Stimulated activated naive CD4-positive, alpha-beta T cell (primary cell): Measurements from ENCODE around the gene HSPD1.

Source experiments
- DNase-seq, 6 experiments: peaks; one replicate each; lab custom pipeline; 2025; lab: John Stamatoyannopoulos, UW

The HSPD1 gene

GRCh38 chr2:197499594-197500502 lies at the start of gene HSPD1, which contains the start of gene HSPE1:
Gene HSPD1, minus strand, starts transcription at chr2:197499840. Its CDS starts 992 bp downstream, at chr2:197498848.
Gene HSPE1, plus strand, starts transcription at chr2:197500379. Its CDS starts 58 bp downstream, at chr2:197500437.
- peak; percentile 92 to 100 (median 98) for DNase-seq

DNA sequence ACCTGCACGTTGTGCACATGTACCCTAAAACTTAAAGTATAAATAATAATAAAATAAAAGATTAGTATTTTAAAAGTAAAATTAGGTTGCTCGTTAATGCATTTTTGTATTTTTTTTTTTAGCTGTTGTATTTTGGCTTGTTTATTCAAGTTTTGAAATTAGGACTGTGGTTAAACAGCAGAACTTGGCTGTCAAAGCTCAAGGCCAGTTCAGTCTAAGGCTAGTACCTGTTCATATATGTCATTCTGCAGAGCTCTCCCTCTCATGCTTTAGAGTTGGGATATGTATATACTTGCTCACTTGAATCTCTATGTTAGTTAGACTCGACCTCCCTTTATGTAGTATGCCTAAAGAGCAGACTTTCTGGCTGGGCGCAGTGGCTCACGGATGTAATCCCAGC lies 48.9 kb upstream of the HSPD1 start:
- DNase-seq, result no peak

- no peak for DNase-seq
Measured at GRCh38 chr2:197547163-197547900, 47.7 kb upstream of the HSPD1 start.

DNA sequence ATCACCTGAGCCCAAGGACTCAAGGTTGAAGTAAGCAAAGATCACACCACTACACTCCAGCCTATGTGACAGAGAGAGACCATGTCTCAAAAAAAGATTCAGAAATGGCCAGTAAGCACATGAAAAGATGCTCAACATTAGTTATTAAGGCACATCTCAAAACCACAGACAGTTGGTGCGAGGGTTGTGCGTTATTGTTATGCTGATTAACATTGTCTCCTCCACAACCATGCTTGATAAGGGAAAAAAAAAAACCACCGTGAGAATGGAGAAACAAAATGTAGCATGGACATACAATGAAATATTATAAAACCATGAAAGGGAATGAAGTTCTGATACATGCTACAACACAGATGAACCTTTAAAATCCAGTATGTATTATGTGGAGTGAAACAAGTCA lies 43.6 kb upstream of the HSPD1 start:
- DNase-seq, result no peak

DNA sequence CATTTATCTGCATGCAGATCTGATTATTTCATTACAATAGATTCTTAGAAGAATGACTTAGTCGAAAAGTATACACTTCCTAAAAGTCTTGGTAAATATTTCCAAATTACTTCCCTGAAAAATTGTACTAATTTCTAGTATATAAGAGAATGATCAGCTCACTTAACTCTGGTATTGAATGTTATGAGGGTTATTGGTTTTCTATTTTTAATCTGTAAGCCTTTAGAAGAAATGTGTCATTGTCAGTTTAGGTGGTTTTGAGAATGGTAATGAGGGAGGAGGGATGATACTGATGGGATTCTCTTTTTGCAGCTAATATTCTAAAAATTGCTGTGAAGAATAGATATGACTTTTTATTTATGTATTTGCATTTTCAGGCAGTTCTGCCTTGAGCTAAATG lies 40.1 kb upstream of the HSPD1 start:
- DNase-seq, result no peak

DNA sequence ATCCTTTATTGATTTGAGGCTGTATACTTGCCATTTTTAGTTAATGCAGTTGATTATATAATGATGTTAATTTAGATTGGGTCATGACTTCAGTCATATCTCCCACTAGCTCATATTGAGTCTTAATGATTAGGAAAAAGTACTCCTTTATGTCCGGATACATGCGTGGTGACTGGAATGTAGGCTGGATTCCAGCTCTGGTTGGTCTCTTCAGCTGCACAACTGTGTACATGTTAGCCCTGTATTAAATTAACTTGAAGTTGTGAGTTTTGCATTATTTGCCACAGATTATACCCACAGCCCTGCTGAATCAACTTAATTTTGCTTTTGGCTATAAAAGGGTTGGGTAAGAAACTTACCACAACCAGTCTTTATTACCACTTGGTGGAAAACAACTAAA lies 38.8 kb upstream of the HSPD1 start:
- no peak for DNase-seq

- no peak for DNase-seq
Measured at GRCh38 chr2:197517150-197517549, 17.5 kb upstream of the HSPD1 start.

- DNase-seq, result peak in 2 of 6 experiments; percentile 22 to 42
Measured at GRCh38 chr2:197516393-197516761, 16.7 kb upstream of the HSPD1 start.

DNA sequence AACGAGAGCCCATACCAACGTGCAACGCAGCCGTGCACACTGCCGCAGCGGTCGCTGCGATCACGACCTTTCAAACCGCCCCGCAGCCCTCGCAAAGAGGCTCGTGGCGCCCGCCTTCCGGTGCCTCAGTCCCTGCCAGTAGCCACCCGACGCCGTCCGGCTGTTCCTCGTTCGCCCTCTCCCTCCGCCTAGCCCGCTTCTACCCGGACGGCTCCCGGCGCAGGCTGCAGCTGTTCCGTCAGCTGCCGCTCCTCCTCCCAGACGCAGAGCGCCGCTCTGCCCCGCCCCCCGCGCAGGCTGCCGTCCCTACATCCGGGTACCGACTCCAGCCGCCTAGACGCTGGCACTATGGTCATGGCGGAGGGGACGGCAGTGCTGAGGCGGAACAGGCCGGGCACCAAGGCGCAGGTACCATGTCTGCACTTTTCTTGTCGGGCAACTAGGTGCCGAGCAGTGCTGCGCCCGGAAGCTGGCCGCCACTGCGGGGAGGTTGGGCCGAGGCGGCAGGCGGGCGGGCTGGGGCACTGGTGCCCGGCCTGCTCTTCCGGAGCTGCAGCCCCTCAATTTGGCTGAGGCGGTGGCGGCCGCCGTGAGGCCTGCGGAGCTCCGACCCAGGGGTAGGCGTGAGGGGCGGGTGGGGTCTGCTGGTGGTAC lies 16.2 kb upstream of the HSPD1 start, which contains the start of gene MOB4:
Gene MOB4, plus strand, starts transcription at position 328 of the 654 bp plus-strand sequence. Its CDS starts 21 bp downstream, at position 349.
- DNase-seq, result peak; percentile 84 to 89 (median 88)

DNA sequence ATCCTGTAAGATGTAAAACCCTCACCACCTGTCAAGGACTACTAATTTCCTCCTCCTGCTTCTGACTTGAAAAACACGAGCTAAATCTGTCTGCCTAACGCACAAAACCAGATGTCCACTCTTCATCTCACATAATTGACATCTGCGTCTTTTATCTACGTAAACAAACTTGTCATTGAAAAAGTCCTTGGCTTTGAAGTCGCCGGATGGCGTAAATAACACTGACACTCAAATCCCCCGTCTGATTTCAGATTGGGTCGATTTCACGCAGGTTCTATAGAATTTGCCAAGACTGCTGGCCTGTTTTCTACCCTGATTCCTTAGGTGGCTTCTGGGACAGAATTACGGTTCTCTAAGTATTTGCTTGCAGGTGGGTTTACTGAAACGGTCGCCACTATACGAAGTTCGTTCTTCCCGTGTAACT lies 15.7 kb upstream of the HSPD1 start:
- peak in 2 of 6 experiments; percentile 51 to 56 for DNase-seq

- peak in 3 of 6 experiments; percentile 3 to 40 (median 19) for DNase-seq
Measured at GRCh38 chr2:197514754-197515153, 15.1 kb upstream of the HSPD1 start.

DNA sequence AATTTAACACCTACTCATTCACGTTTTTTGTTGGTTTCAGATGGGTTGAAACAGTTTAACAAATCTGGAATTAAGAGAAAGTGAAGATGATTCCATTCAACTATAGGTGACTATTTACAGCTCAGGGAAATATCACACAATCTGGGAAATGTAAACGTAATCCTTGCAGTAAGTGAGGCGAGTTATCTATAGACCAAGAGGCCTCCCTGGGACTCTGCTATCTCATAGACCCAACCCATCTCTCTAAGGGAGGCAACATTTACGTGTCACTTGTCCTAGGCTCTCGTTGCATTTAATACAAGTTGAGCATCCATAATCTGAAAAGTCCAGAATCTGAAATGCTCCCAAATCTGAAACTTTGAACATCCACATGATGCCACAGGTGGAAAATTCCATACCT lies 14.3 kb upstream of the HSPD1 start:
- no peak for DNase-seq

DNA sequence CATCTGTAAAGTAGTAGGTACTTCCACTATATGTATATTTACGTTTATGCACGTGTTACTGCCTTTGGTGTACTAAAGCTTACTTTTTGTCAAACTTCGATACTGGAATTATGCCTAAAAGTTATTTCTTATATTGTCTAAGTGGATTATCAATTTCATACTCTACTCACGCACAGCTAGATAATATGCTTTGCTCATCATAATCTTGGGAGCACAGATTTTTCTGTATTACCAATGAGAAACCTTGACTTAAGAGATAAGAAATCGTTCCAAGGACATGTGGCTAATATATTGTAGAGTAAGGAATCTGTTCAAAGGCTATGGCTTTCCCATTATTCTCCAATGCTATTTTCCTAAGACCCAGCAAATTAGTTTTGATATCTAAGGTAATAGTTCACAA lies 7.0 kb upstream of the HSPD1 start:
- DNase-seq, result no peak

- DNase-seq, result no peak
Measured at GRCh38 chr2:197504512-197504911, 4.9 kb upstream of the HSPD1 start.

DNA sequence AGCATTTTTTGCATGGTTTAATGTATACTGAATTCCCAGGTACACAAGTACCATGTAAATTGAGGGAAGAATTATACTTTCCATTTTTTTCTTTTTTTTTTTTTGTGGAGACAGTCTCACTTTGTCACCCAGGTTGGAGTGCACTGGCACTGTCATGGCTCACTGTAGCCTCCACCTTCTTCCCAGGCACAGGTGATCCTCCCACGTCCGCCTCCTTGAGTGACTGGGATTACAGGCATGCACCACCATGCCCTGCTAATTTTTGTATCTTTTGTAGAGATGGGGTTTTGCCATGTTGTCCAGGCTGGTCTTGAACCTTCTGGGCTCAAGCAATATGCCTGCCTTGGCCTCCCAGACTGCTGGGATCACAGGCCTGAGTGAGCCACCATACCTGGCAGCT lies 4.4 kb upstream of the HSPD1 start:
- DNase-seq, result no peak

DNA sequence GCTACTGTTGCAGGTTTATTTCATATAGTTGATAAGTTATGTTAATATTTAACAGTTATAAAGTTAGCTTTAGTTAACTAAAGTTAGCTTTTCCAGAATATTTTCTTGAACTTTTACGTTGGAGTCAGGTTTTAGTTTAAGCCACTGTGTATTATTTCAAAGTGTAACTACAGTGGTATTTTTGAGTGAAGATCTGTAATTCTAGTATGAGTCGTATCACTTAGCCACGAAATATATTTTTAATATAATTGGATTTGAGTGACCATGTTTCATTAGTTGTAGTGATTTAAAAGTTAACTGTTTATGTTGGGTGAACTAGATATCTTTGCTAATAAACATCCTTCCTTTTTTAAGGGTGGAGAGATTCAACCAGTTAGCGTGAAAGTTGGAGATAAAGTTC lies 3.0 kb upstream of the HSPD1 start:
- DNase-seq, result no peak

GRCh38 chr2:197502201-197502600 lies 2.6 kb upstream of the HSPD1 start:
- DNase-seq, result no peak

DNA sequence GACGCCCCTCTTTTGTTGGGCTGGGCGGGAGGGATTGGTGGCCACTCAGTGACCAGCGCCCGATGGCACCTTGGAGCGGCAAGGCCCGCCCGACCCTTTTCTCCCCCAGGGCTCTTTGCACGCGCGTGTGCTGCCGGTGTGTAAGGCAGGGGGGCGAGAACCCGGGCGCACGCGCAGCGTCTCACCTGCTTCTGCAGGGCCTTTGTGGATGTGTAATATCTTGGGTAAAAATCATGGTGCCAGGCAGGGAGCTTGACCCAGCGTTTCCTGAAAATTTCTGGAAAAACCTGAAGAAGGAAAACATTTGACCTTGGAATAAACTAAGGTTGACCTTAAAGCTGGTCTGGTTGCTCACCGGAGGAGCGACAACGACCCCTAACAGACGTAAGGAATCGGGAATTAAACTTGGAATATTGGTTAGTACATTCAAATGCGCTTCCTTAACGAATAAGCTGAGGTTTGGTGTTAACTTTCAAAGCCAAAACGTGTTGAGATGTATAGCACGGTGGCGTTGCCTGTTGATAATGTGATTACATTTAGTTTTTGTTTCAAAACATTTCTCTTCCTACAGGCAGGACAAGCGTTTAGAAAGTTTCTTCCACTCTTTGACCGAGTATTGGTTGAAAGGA lies 977 bp upstream of the HSPD1 start:
- peak in 4 of 6 experiments; percentile 10 to 62 (median 42) for DNase-seq

GRCh38 chr2:197498937-197499593 lies 575 bp downstream of the HSPD1 start:
- peak; percentile 18 to 64 (median 50) for DNase-seq

DNA sequence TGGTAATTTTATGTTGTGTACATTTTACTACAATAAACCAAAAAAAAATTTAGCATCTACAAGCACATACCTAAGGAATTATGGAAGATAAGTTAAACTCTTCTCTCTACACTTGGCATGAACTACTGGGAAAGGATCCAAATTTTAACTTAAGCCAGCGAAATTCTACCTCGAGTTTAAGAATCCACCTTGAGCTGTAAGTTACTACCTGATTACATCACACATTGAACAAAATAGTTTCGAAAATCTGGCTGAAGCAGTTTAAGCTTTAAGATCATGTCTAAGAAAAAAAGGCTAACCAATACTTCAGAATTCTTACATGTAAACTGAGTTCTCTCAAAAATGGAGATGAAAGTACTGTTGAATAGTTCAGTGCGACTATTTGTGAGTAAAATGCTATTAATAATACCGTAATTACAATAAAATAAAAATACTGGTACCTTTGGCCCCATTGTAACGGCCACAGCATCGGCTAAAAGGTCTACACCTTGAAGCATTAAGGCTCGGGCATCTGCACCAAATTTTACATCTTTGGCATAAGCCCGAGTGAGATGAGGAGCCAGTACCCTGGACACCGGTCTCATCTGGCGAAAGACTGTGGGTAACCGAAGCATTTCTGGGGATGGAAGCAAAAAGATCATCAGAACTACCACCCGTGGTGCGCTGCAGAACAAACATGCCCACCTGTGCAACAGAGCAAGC lies 1.3 kb downstream of the HSPD1 start:
- DNase-seq, result no peak

DNA sequence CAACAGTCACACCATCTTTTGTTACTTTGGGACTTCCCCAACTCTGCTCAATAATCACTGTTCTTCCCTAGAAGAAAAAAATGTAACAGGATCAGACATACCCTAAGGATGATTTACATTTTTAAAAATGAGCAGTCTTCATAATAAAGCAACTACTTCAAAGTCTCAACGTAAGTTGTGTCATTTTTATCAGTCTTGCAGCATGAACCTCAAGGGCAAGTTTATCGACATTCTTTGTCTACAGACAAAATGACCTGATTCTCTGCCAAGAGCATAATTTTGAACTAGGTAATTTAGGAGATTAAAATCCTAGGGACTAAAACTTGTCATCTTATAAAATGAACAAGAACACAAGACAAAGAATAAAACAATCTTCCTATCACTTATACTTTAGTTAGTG lies 2.3 kb downstream of the HSPD1 start:
- no peak for DNase-seq
